Activated CD8-positive, alpha-beta memory T cell treated with anti-CD3 and anti-CD28 coated beads for 36 hours (primary cell): ENCODE measurements around the gene ZBTB17. TPM values are rescaled to one million over a fixed set of nuclear protein-coding genes. Genes with fewer than 3 reads are reported as not detected.

ENCODE experiments used
- CTCF ChIA-PET: fragments of 350-600 bp; sonication (Branson Sonifier 250); formaldehyde crosslinking; loops from one replicate; lab custom pipeline; 2021; ENCODE audit warnings: antibody characterized with exemption; lab: Charles Lee
- POLR2A ChIA-PET: fragments of 350-600 bp; sonication (Branson Sonifier 250); formaldehyde crosslinking; loops from one replicate; lab custom pipeline; 2021; ENCODE audit warnings: antibody characterized with exemption; lab: Charles Lee
- total RNA-seq, 2 experiments: library from RNA; stranded (reverse); gene quantifications; one replicate each; pipeline ENCODE4 v1.2.3, GENCODE V29; 2021

Gene ZBTB17
- total RNA-seq, 2 experiments from 2014 or later, result 54.8 to 57.9 TPM

- ChIA-PET POLR2A (interaction anchor here (0.6 kb wide), 1 partner anchor 132 kb away, joined by 3 read pairs; no protein-coding TSS in a partner anchor), CTCF (no interaction called here)
These were observed 30.7 kb downstream of the ZBTB17 start for GRCh38 chr1:15945011-15945831.

- CTCF ChIA-PET, result interaction anchor here (2.0 kb wide), 1 partner anchor 8 kb away, joined by 4 read pairs; no protein-coding TSS in a partner anchor
- POLR2A ChIA-PET, result interaction anchor here (0.6 kb wide), 1 partner anchor 131 kb away, joined by 3 read pairs; no protein-coding TSS in a partner anchor
These were observed 31.4 kb downstream of the ZBTB17 start for GRCh38 chr1:15944308-15945010.

- ChIA-PET POLR2A (no interaction called here), CTCF (interaction anchor here (2.0 kb wide), 1 partner anchor 8 kb away, joined by 4 read pairs; no protein-coding TSS in a partner anchor)
These were observed 32.0 kb downstream of the ZBTB17 start for GRCh38 chr1:15943992-15944307.

- ChIA-PET CTCF (interaction anchor here (2.0 kb wide), 1 partner anchor 9 kb away, joined by 4 read pairs; no protein-coding TSS in a partner anchor), POLR2A (no interaction called here)
These were observed 32.4 kb downstream of the ZBTB17 start for GRCh38 chr1:15943328-15943991.

- CTCF ChIA-PET, result interaction anchor here (2.0 kb wide), 1 partner anchor 9 kb away, joined by 4 read pairs; no protein-coding TSS in a partner anchor
- POLR2A ChIA-PET, result interaction anchor here (0.6 kb wide), 1 partner anchor 45 kb away, joined by 4 read pairs; no protein-coding TSS in a partner anchor
These were observed 33.1 kb downstream of the ZBTB17 start for GRCh38 chr1:15942661-15943327.

- POLR2A ChIA-PET, result interaction anchor here (0.6 kb wide), 2 partner anchors 43 to 46 kb away, joined by 4 to 10 read pairs; no protein-coding TSS in a partner anchor
- CTCF ChIA-PET, result no interaction called here
These were observed 33.8 kb downstream of the ZBTB17 start for GRCh38 chr1:15941899-15942660.

GRCh38 chr1:15941044-15941840, 34.7 kb downstream of the ZBTB17 start:
- POLR2A ChIA-PET, result no interaction called here
- CTCF ChIA-PET, result no interaction called here

- ChIA-PET POLR2A (no interaction called here), CTCF (no interaction called here)
These were observed 35.5 kb downstream of the ZBTB17 start for GRCh38 chr1:15940110-15941043.

- CTCF ChIA-PET, result no interaction called here
- POLR2A ChIA-PET, result no interaction called here
These were observed 36.5 kb downstream of the ZBTB17 start for GRCh38 chr1:15939181-15940109.

GRCh38 chr1:15938628-15939161, 37.2 kb downstream of the ZBTB17 start:
- CTCF ChIA-PET, result no interaction called here
- POLR2A ChIA-PET, result no interaction called here

GRCh38 chr1:15937706-15938168, 38.2 kb downstream of the ZBTB17 start:
- POLR2A ChIA-PET, result interaction anchor here (0.6 kb wide), 2 partner anchors 14 to 463 kb away, joined by 3 read pairs; no protein-coding TSS in a partner anchor

GRCh38 chr1:15937146-15937545, 38.8 kb downstream of the ZBTB17 start:
- POLR2A ChIA-PET, result interaction anchor here (0.5 kb wide), 1 partner anchor 197 kb away, joined by 6 read pairs; no protein-coding TSS in a partner anchor

More at GRCh38 chr1:15937706-15938168, 38.2 kb downstream of the ZBTB17 start:
- CTCF ChIA-PET, result no interaction called here

GRCh38 chr1:15936025-15936424, 39.9 kb downstream of the ZBTB17 start:
- POLR2A ChIA-PET, result interaction anchor here (0.7 kb wide), 1 partner anchor 26 kb away, joined by 3 read pairs; no protein-coding TSS in a partner anchor
- CTCF ChIA-PET, result no interaction called here

More at GRCh38 chr1:15937146-15937545, 38.8 kb downstream of the ZBTB17 start:
- CTCF ChIA-PET, result no interaction called here

GRCh38 chr1:15935056-15935950, 40.6 kb downstream of the ZBTB17 start:
- POLR2A ChIA-PET, result no interaction called here
- CTCF ChIA-PET, result no interaction called here
